ENCODE data around the gene LDLRAD4.

Gene LDLRAD4

DNA sequence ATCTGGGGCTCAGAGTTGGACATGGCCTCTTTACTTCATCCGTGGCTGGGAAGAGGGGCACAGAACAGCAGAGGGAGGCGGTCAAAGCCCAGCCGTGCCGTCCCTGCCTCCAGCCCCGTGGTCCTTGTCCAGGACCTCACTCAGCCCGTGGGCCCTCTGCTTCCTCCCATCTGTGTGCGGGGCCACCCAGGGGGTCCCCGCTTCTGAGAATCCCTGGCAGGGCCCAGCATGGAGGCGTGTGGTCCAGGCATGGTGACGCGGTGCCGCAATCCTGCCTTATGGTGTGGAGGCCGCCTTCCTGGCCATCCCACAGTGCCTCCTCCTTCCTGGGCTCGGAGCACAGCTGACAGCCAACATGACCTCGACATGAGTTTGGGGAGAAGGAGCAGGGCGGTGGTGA, 275.2 kb downstream of the LDLRAD4 start:
- Histone ChIP-seq H3K27ac (no peak overlapping the region), H2AFZ (no peak overlapping the region), H3K27me3 (ENCODE audit: control insufficient read depth, insufficient read depth, low read length) (no peaks in the 10 kb centered on the region), H3K9me3 (ENCODE audit: control insufficient read depth, low read length) (no peaks in the 10 kb centered on the region), H3K36me3 (ENCODE audit: control insufficient read depth, insufficient read depth, low read length) (no peaks in the 10 kb centered on the region), H3K79me2 (no peaks in the 10 kb centered on the region), H3K4me2 (ENCODE audit: low read length) (no peak overlapping the region), H3K4me3 (ENCODE audit: low read depth, low read length) (no peak overlapping the region), H3K9ac (no peak overlapping the region), H3K4me1 (no peaks in the 10 kb centered on the region)
- TF ChIP-seq, protein P1, sequence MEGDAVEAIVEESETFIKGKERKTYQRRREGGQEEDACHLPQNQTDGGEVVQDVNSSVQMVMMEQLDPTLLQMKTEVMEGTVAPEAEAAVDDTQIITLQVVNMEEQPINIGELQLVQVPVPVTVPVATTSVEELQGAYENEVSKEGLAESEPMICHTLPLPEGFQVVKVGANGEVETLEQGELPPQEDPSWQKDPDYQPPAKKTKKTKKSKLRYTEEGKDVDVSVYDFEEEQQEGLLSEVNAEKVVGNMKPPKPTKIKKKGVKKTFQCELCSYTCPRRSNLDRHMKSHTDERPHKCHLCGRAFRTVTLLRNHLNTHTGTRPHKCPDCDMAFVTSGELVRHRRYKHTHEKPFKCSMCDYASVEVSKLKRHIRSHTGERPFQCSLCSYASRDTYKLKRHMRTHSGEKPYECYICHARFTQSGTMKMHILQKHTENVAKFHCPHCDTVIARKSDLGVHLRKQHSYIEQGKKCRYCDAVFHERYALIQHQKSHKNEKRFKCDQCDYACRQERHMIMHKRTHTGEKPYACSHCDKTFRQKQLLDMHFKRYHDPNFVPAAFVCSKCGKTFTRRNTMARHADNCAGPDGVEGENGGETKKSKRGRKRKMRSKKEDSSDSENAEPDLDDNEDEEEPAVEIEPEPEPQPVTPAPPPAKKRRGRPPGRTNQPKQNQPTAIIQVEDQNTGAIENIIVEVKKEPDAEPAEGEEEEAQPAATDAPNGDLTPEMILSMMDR (IDR thresholded peaks at IDR 0.05), result no peak

DNA sequence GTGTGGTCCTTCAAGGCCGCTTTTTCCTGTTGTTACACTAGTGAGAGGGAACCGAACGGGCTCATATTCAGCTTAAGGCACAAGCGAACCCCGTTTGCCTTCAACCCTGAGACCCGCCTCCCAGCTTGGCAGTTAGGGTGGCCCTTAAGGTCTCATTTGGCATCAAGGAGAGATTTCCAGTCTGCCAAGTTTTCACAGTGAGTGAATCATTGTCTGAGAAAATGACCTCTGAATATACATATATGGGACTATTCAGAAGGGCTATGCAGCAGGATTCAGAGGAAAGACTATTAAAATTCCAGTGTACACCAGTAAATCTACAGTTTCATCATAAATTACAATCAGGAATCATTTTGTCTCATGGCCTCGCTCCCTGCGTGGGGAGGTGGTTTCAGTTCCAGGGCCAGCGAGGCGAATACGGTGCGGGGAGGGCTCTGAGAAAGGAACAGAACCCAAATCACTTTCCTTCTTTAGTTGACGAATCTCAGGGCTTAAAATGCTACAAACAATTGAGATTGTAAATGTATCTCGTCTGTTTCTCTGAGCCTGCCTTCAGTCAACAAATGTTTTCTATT, 276.4 kb downstream of the LDLRAD4 start:
- Histone ChIP-seq H3K27ac (no peak overlapping the region), H2AFZ (no peak overlapping the region), H3K79me2 (no peaks in the 10 kb centered on the region), H3K4me1 (no peaks in the 10 kb centered on the region), H3K27me3 (ENCODE audit: control insufficient read depth, insufficient read depth, low read length) (no peaks in the 10 kb centered on the region), H3K36me3 (ENCODE audit: control insufficient read depth, insufficient read depth, low read length) (no peaks in the 10 kb centered on the region), H3K4me3 (ENCODE audit: low read depth, low read length) (no peak overlapping the region), H3K9ac (no peak overlapping the region), H3K9me3 (ENCODE audit: control insufficient read depth, low read length) (no peaks in the 10 kb centered on the region), H3K4me2 (ENCODE audit: low read length) (no peak overlapping the region)
- TF ChIP-seq, protein P1 (IDR thresholded peaks at IDR 0.05), result no peak

- Histone ChIP-seq H3K27me3 (ENCODE audit: control insufficient read depth, insufficient read depth, low read length) (no peaks in the 10 kb centered on the region), H3K9ac (no peak overlapping the region), H3K4me1 (peaks cover 2% of the 10 kb centered on the region), H3K4me3 (ENCODE audit: low read depth, low read length) (no peak overlapping the region), H3K9me3 (ENCODE audit: control insufficient read depth, low read length) (no peaks in the 10 kb centered on the region), H3K36me3 (ENCODE audit: control insufficient read depth, insufficient read depth, low read length) (no peaks in the 10 kb centered on the region), H3K79me2 (no peaks in the 10 kb centered on the region), H3K4me2 (ENCODE audit: low read length) (no peak overlapping the region), H2AFZ (no peak overlapping the region), H3K27ac (no peak overlapping the region)
- TF ChIP-seq, protein P1 (IDR thresholded peaks at IDR 0.05), result no peak
These were observed 277.4 kb downstream of the LDLRAD4 start for GRCh38 chr18:13495961-13496360.

- TF ChIP-seq, protein P1 (IDR thresholded peaks at IDR 0.05), result no peak
- no peaks in the 10 kb centered on the region for H3K79me2 ChIP-seq
- H3K27ac ChIP-seq, result no peak overlapping the region
- peaks cover 6% of the 10 kb centered on the region for H3K4me1 ChIP-seq
- H3K36me3 ChIP-seq (ENCODE audit: control insufficient read depth, insufficient read depth, low read length), result no peaks in the 10 kb centered on the region
- H3K9me3 ChIP-seq (ENCODE audit: control insufficient read depth, low read length), result no peaks in the 10 kb centered on the region
- no peak overlapping the region for H3K9ac ChIP-seq
- H2AFZ ChIP-seq, result no peak overlapping the region
- no peak overlapping the region for H3K4me2 ChIP-seq (ENCODE audit: low read length)
- H3K27me3 ChIP-seq (ENCODE audit: control insufficient read depth, insufficient read depth, low read length), result no peaks in the 10 kb centered on the region
- H3K4me3 ChIP-seq (ENCODE audit: low read depth, low read length), result no peak overlapping the region
These were observed 278.2 kb downstream of the LDLRAD4 start for GRCh38 chr18:13496691-13497281.

GRCh38 chr18:13499803-13500202, 281.2 kb downstream of the LDLRAD4 start:
- Histone ChIP-seq H3K36me3 (ENCODE audit: control insufficient read depth, insufficient read depth, low read length) (no peaks in the 10 kb centered on the region), H3K27me3 (ENCODE audit: control insufficient read depth, insufficient read depth, low read length) (no peaks in the 10 kb centered on the region), H3K4me1 (peaks cover 6% of the 10 kb centered on the region), H3K9ac (no peak overlapping the region), H3K4me2 (ENCODE audit: low read length) (peak overlapping the region; percentile 85), H3K9me3 (ENCODE audit: control insufficient read depth, low read length) (no peaks in the 10 kb centered on the region), H2AFZ (peak overlapping the region; percentile 65), H3K4me3 (ENCODE audit: low read depth, low read length) (peak overlapping the region; percentile 55), H3K27ac (no peak overlapping the region), H3K79me2 (no peaks in the 10 kb centered on the region)
- TF ChIP-seq, protein P1 (IDR thresholded peaks at IDR 0.05), result no peak
